GM12865 (cell line): ENCODE measurements around the gene RASGRP1.

ENCODE experiments used
- DNase-seq: peaks from one replicate; pipeline ENCODE4 v3.0.0; 2010; ENCODE audit warnings: low read depth
- H3K4me3 ChIP-seq: 2 replicates; pipeline ENCODE4 v1.5.1; 2011; ENCODE audit warnings: mild to moderate bottlenecking, low read depth, low read length, control low read depth
- CTCF ChIP-seq: IDR thresholded peaks from 2 replicates; pipeline ENCODE4 v1.5.1; 2011; ENCODE audit warnings: low read length, control low read depth, low read depth, inconsistent platforms; ENCODE audit not compliant: insufficient read depth; ENCODE audit errors: missing control alignments

The RASGRP1 gene

GRCh38 chr15:38553071-38553470, 11.5 kb downstream of the RASGRP1 start:
- no peak for DNase-seq

GRCh38 chr15:38551720-38552648, 12.6 kb downstream of the RASGRP1 start:
- no peak for TF ChIP-seq CTCF
- no peak for DNase-seq
- H3K4me3 ChIP-seq, result no peak overlapping the region

More at GRCh38 chr15:38553071-38553470, 11.5 kb downstream of the RASGRP1 start:
- TF ChIP-seq CTCF, result no peak
- no peak overlapping the region for H3K4me3 ChIP-seq

GRCh38 chr15:38549222-38549621, 15.4 kb downstream of the RASGRP1 start:
- H3K4me3 ChIP-seq, result no peak overlapping the region
- no peak for TF ChIP-seq CTCF
- DNase-seq, result no peak

GRCh38 chr15:38547255-38547997, 17.2 kb downstream of the RASGRP1 start:
- no peak for DNase-seq
- no peak overlapping the region for H3K4me3 ChIP-seq
- no peak for TF ChIP-seq CTCF

- no peak for DNase-seq
- no peak overlapping the region for H3K4me3 ChIP-seq
- no peak for TF ChIP-seq CTCF
Observed at GRCh38 chr15:38545179-38545578, 19.4 kb downstream of the RASGRP1 start.

- no peak for TF ChIP-seq CTCF
- no peak for DNase-seq
- H3K4me3 ChIP-seq, result no peak overlapping the region
Observed at GRCh38 chr15:38541026-38541425, 23.6 kb downstream of the RASGRP1 start.
